ENCODE measurements around the gene THAP11. TPM values are rescaled to one million over a fixed set of nuclear protein-coding genes. Genes with fewer than 3 reads are reported as not detected.
A peak's percentile ranks its signal among the peaks of the same experiment; 100 is the strongest.

THAP11 gene
- total RNA-seq, 6 experiments from 2014 or later, result 8.9 to 23.9 (median 11.7) TPM

DNA sequence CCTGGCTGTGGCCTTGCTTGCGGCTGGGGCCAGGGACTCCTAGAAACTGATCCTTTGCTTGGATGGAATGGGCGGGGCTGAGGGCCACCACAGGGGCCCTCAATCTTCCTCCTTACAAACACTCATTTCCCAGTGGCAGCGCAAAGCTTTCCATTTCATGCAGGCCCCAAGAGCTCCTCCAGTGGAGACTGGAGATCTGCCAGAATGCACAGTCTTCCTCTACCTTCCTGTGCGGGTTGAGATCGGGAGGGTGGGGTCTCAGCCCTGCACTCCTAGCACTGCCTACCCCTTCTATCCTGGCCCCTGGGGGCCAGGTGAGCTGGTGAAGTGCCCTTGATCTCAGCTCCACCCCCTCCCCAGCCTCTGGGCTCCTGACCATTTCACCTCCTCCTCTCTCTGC is 44.3 kb downstream of the THAP11 start:
- Histone ChIP-seq H3K4me1 (peaks cover 0 to 11% (median 5%) of the 10 kb centered on the region in 4 donors), H3K9me3 (no peaks in the 10 kb centered on the region), H3K36me3 (peaks cover 1 to 15% (median 3%) of the 10 kb centered on the region in 4 donors), H3K27ac (no peak overlapping the region), H3K4me3 (no peak overlapping the region), H3K27me3 (no peaks in the 10 kb centered on the region)
- ATAC-seq, result no peak
- intact Hi-C loops (cut with DNase I), result loop anchor here in 1 of 2 donors (5.0 kb wide), 1 partner anchor 41 kb away; no protein-coding TSS in a partner anchor
- WGBS (ENCODE audit: insufficient coverage, low coverage, low lambda C conversion rate, missing lambda C conversion rate), result no CpG with 5 or more reads among the region's 5 CpGs
- TF ChIP-seq, protein P1, sequence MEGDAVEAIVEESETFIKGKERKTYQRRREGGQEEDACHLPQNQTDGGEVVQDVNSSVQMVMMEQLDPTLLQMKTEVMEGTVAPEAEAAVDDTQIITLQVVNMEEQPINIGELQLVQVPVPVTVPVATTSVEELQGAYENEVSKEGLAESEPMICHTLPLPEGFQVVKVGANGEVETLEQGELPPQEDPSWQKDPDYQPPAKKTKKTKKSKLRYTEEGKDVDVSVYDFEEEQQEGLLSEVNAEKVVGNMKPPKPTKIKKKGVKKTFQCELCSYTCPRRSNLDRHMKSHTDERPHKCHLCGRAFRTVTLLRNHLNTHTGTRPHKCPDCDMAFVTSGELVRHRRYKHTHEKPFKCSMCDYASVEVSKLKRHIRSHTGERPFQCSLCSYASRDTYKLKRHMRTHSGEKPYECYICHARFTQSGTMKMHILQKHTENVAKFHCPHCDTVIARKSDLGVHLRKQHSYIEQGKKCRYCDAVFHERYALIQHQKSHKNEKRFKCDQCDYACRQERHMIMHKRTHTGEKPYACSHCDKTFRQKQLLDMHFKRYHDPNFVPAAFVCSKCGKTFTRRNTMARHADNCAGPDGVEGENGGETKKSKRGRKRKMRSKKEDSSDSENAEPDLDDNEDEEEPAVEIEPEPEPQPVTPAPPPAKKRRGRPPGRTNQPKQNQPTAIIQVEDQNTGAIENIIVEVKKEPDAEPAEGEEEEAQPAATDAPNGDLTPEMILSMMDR (IDR thresholded peaks at IDR 0.05), result no peak
- no peak for TF ChIP-seq POLR2A (IDR thresholded peaks at IDR 0.05)
- DNase-seq, result no peak

DNA sequence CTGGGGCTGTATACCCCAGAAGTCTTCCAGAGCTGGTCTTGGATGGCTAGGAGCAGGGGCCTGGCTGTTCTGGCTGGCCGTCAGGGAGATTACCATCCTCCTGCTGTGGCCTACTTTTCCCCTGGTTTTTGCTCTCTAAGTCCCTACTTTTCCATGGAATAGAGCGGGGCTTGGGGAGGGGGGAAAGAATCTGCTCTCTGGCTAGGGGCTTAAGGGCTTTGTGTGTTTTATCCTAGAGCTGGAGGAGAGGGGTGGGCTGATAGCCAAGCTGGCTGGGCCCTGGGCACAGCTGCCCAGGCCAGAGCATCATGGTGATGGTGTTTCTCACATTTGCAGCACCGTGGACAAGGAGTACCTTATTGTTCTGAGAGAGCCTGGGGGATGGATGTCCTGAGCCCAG is 46.2 kb downstream of the THAP11 start:
- DNase-seq (no peak), ATAC-seq (no peak)
- H3K4me3 ChIP-seq, result no peak overlapping the region
- no peak for TF ChIP-seq POLR2A (IDR thresholded peaks at IDR 0.05)
- TF ChIP-seq, protein P1 (IDR thresholded peaks at IDR 0.05), result no peak
- H3K36me3 ChIP-seq, result peaks cover 0 to 3% (median under 1%) of the 10 kb centered on the region in 4 donors
- no peaks in the 10 kb centered on the region for H3K27me3 ChIP-seq
- no peak overlapping the region for H3K27ac ChIP-seq
- intact Hi-C loops (cut with DNase I), result loop anchor here in 1 of 2 donors (5.0 kb wide), 1 partner anchor 39 kb away; no protein-coding TSS in a partner anchor
- WGBS (ENCODE audit: insufficient coverage, low coverage, low lambda C conversion rate, missing lambda C conversion rate), result 86% methylated on average over 2 of the region's 3 CpGs
- H3K9me3 ChIP-seq, result no peaks in the 10 kb centered on the region
- peaks cover 0 to 11% (median 5%) of the 10 kb centered on the region in 4 donors for H3K4me1 ChIP-seq

DNA sequence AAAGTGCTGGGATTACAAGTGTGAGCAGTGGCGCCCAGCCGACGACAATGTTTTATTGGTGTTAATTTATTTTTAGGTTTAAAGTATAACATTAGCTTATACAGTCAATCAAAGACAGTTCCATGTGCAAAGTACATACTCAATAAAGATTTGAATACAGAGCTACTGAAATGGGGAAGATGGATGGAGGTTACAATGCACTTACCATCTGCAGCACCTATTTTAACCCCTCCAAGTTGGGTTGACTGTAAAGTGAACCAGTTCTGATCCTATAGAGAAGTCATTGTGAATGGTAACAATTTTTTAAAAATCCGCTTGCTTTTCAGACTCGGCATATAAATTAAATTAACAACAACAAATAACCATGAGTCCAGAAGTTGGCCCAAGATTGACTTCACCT is 50.3 kb downstream of the THAP11 start:
- no peak for DNase-seq
- H3K27me3 ChIP-seq, result no peaks in the 10 kb centered on the region
- peaks cover 0 to 14% (median 4%) of the 10 kb centered on the region in 4 donors for H3K4me1 ChIP-seq
- intact Hi-C loops (cut with DNase I), result no loop called here
- TF ChIP-seq, protein P1 (IDR thresholded peaks at IDR 0.05), result no peak
- no peak for TF ChIP-seq POLR2A (IDR thresholded peaks at IDR 0.05)
- WGBS (ENCODE audit: insufficient coverage, low coverage, low lambda C conversion rate, missing lambda C conversion rate), result 76% methylated on average over 5 of the region's 5 CpGs
- no peaks in the 10 kb centered on the region for H3K9me3 ChIP-seq
- peak overlapping the region in 2 of 3 donors; percentile 6 to 13 for H3K4me3 ChIP-seq
- no peak for ATAC-seq
- peak overlapping the region in 2 of 3 donors; percentile 20 to 35 for H3K27ac ChIP-seq
- no peaks in the 10 kb centered on the region for H3K36me3 ChIP-seq

DNA sequence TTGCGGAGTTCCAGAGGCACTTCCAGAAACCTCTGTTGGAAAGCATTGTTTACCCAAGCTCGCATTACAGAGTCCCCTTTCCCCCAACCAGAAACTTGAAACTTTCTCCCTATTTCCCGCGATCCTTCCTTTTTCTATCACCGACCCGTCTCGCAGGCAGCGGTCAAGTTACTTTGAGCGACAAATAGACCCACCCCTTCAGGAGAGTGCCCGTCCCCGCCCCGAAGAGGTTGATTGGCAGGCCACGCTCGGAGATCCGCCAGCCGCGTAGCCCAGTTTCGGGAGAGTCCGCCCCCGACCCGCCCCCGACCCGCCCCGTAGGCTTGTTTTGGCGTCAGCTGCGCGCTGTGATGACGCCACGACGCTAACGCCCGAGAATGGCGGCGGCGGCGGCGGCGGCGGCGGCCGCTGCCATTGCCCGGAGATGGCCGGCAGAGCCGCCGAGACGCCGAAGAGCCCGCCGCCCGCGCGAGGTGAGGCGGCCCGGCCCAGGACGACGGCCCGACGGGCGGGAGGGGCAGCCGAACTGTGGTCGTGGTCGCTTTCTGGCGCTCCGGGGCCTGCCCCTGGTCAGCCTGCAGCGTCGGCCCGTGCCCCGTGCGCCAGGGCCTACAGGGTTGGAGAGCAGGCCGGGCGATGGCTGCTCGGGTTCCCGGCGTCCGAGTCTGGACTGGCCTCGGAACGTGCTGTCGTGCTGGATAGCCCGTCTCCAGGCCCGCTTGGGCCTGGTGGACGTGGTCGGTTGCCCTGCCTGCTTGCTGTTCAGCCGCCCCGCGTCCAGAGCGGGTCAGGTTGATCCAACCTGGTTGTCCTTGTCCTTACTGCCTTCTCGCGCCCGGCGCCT is 51.0 kb downstream of the THAP11 start, which contains the start of gene PSKH1:
Gene PSKH1, plus strand, starts transcription at position 356 of the 844 bp plus-strand sequence. CDS start 15,496 bp downstream, outside the sequence.
- Histone ChIP-seq H3K36me3 (no peaks in the 10 kb centered on the region), H3K9me3 (no peaks in the 10 kb centered on the region), H3K4me1 (peaks cover 0 to 14% (median 4%) of the 10 kb centered on the region in 4 donors), H3K27me3 (no peaks in the 10 kb centered on the region), H3K4me3 (peak within 1 kb of the TSS; percentile 87 to 97 (median 96)), H3K27ac (peak within 1 kb of the TSS; percentile 92 to 95 (median 92))
- TF ChIP-seq POLR2A (IDR thresholded peaks at IDR 0.05), result peak; percentile 82
- TF ChIP-seq, protein P1 (IDR thresholded peaks at IDR 0.05), result no peak
- 0% methylated on average over 17 of the region's 90 CpGs for WGBS (ENCODE audit: insufficient coverage, low coverage, low lambda C conversion rate, missing lambda C conversion rate)
- ATAC-seq, result peak; percentile 97 to 99 (median 99)
- DNase-seq, result peak; percentile 98
- intact Hi-C loops (cut with DNase I), result no loop called here

Small RNAs within 50 kb of the gene (small RNA-seq; reads per million reads assigned to genes)
- 0 reads per million in 2 experiments for gene AC040162.2
- gene NRN1L, result 0 reads per million in 2 experiments

Other genes starting within 250 kb of the THAP11 start
- 1 to 10 TPM in 3 of 6 experiments, under 1 TPM in 3; 0.39 to 3.4 (median 0.88) TPM for gene CARMIL2, start 197.2 kb upstream of the THAP11 start, total RNA-seq
- gene ACD, start 182.1 kb upstream of the THAP11 start, total RNA-seq, result 1 to 10 TPM; 4.0 to 8.2 (median 5.9) TPM
- gene PARD6A, start 181.4 kb upstream of the THAP11 start, total RNA-seq, result 1 to 10 TPM; 1.3 to 4.8 (median 2.6) TPM
- gene ENKD1, start 175.6 kb upstream of the THAP11 start, total RNA-seq, result 1 to 10 TPM; 4.4 to 8.9 (median 7.3) TPM
- 1 to 10 TPM; 1.4 to 4.3 (median 2.5) TPM for gene C16orf86, start 175.5 kb upstream of the THAP11 start, total RNA-seq
- 10 to 100 TPM; 19.7 to 39.7 (median 24.6) TPM for gene GFOD2, start 123.0 kb upstream of the THAP11 start, total RNA-seq
- gene RANBP10, start 35.8 kb upstream of the THAP11 start, total RNA-seq, result 10 to 100 TPM; 15.1 to 38.4 (median 22.7) TPM
- gene TSNAXIP1, start 35.4 kb upstream of the THAP11 start, total RNA-seq, result 1 to 10 TPM in 3 of 6 experiments, under 1 TPM in 3; 0.42 to 1.2 (median 0.99) TPM
- 10 to 100 TPM; 23.4 to 67.8 (median 33.9) TPM for gene NUTF2, start 4.6 kb downstream of the THAP11 start, total RNA-seq
- 10 to 100 TPM; 12.2 to 21.1 (median 18.2) TPM for gene CENPT, start 5.4 kb downstream of the THAP11 start, total RNA-seq
- gene EDC4, start 30.7 kb downstream of the THAP11 start, total RNA-seq, result 10 to 100 TPM; 16.2 to 25.4 (median 19.5) TPM
- under 1 TPM in 1 of 6 experiments, not detected in 5; 0.84 TPM for gene NRN1L, start 42.6 kb downstream of the THAP11 start, total RNA-seq
- gene PSKH1, start 50.9 kb downstream of the THAP11 start, total RNA-seq, result 10 to 100 TPM in 4 of 6 experiments, 1 to 10 TPM in 2; 6.7 to 22.6 (median 13.2) TPM
- under 1 TPM in 3 of 6 experiments, not detected in 3; 0.12 to 0.49 (median 0.44) TPM for gene CTRL, start 89.5 kb downstream of the THAP11 start, total RNA-seq
- 10 to 100 TPM; 19.0 to 39.6 (median 22.7) TPM for gene PSMB10, start 94.5 kb downstream of the THAP11 start, total RNA-seq
- 100 to 1,000 TPM in 4 of 6 experiments, 10 to 100 TPM in 2; 29.4 to 207 (median 137) TPM for gene LCAT, start 101.8 kb downstream of the THAP11 start, total RNA-seq
- 10 to 100 TPM; 17.2 to 40.0 (median 21.9) TPM for gene SLC12A4, start 126.3 kb downstream of the THAP11 start, total RNA-seq
- gene DPEP3, start 138.2 kb downstream of the THAP11 start, total RNA-seq, result under 1 TPM in 1 of 6 experiments, not detected in 5; 0.10 TPM
- 1 to 10 TPM in 5 of 6 experiments, under 1 TPM in 1; 0.93 to 2.3 (median 1.6) TPM for gene DPEP2, start 157.2 kb downstream of the THAP11 start, total RNA-seq
- not detected for gene DPEP2NB, start 173.6 kb downstream of the THAP11 start, total RNA-seq
- 1 to 10 TPM; 5.4 to 10.0 (median 6.3) TPM for gene DDX28, start 180.9 kb downstream of the THAP11 start, total RNA-seq
- gene DUS2, start 181.0 kb downstream of the THAP11 start, total RNA-seq, result 10 to 100 TPM in 2 of 6 experiments, 1 to 10 TPM in 4; 7.9 to 16.4 (median 9.2) TPM
- gene NFATC3, start 243.1 kb downstream of the THAP11 start, total RNA-seq, result 10 to 100 TPM; 19.9 to 30.1 (median 25.1) TPM